Glomerular visceral epithelial cell (primary cell): ENCODE results near the gene PROM1.

Experiments used
- DNase-seq: peaks from one replicate; pipeline ENCODE4 v3.0.0-alpha.2; 2016; ENCODE audit errors: extremely low spot score

The PROM1 gene

DNA sequence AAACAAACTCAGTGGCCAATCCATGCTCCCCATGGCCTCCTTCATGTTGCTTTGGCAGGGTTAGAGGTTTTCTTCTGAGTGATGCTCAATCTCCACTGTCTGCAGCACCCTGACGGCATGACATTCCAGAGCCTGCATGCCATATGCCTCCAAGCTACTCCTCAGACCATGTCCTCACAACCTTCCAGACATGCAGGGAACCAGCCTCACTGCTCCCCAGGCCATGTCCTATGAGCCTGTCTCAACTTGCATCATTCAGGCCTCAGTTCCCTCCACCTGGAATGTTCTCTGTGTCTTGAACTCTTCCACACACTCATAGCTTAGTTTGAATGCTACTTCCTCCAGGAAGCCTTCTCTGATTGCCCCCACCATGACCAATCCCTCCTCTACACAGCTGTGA is 18.8 kb downstream of the PROM1 start:
- DNase-seq: no peak

DNA sequence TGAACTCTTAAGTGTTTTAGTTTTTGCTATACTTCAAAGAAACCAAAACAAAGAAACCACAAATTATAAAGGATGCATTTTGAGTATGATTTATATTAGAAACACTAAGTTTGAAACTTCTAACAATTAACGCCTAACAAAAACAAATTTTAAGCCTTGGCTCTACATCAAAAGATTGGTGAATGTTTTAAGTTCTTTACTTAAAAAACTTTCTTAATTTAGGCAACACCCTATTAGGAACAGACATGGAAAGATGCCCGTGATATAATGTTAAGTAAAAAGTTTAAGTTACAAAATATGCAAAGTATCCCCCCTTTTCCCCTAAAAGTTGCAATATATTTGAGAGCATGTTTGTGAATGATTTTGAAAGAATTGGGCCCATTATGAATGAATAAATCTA is 21.2 kb downstream of the PROM1 start:
- DNase-seq: no peak

DNA sequence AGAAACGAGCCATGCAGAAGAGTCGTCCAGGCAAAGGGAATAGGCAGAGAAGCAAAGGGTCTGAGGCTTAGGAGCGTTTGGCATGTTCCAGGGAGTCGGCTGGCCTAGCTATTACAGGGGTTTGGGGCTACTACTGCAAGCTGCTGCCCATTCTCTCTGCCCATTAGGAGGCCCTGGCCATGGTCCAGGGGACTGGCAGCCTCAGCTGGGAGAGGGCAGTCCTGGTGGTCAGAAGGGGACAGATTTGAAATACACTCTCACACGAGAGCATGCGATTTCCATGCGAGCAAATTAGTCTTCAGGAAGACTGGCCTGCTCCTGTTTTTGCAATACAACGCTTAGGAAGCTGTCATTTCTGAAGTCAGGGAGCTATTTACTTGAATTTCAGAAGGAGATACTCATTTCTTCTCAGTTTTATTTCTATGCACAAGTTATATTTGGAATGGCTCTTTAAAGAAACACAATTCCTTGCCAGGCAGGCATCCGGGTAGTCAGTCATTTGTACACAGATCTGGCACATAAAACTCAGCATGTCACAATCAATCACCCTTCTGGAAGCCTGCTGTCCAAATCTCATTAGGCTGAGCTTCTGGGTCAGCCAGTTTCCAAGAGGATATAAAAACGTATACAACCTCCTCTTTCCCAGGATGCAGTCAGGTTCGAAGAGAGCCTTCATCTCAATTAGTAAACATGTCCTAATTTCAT is 27.0 kb downstream of the PROM1 start:
- no peak for DNase-seq

DNA sequence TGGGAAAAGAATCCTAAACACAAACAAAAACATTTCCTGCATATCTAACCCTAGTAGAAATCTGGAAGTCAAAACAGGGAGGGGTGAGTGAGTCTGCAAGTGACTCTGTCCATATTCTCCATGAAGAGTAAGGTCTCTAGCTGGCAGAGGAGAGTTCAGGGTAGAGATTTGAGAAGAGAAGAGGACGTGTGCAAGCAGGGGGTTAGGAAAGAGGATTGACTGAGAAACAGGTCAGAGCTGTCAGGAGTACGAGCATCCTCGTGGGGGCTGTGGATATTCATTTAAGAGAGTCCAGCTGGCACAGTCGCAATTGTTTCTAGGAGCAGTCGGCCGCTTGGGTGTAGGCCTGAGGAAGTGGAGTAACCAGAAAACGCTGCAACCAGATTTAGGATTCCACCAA is 27.9 kb downstream of the PROM1 start:
- no peak for DNase-seq

DNA sequence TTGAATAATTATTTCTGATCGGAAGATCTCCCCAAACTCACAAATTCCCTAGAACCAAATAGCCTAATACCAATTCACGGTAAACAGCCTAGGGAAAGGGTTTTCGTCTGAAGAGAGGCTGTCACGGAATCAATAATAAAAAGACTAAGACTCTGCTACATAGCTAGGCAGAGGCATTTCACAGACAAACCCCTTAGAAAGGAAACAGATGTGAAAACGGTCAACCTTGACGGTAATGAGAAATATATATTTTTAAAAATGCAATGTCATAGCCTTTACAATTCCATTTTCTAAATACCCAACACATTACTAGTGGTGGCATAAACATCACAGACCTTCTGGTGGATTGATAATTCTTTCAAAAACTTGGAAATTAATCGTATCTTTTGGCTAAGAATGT is 28.4 kb downstream of the PROM1 start:
- no peak for DNase-seq

DNA sequence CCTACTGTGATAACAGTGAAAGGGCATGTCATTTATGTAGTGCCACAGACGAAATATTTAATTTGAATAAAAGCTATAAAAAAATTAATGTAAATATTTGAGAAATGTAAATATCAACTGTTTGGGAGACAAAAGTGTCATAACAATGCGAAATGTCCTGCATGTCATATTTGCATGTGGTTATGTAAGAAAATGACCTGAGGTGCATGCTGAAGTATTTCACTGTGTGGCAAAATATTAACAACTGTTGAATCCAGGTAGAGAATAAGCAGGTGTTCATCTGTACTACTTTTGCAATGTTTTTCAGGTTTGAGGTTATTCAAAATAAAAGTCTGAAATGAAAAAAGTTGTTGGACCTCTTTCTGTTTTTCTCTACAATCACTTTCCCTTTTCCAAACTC is 30.9 kb downstream of the PROM1 start:
- no peak for DNase-seq

DNA sequence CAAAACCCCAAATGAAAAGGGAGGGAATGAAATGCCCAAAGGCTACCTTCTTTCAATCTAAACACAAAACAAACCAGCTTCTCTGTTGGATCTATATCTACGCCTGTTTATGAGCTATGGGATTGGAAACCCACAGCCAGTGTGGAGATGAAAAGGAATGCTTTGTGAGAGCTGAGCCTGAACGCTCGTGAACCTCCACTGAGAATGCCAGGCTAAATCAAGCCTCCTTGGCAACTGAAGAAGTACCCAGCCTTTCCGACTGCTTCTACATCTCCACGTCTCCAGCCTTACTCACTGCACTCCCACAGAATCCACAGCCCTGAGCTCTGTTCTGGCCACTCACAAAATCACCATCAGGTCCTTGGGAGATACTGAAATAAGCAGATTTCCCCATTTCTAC is 31.8 kb downstream of the PROM1 start:
- DNase-seq: no peak

DNA sequence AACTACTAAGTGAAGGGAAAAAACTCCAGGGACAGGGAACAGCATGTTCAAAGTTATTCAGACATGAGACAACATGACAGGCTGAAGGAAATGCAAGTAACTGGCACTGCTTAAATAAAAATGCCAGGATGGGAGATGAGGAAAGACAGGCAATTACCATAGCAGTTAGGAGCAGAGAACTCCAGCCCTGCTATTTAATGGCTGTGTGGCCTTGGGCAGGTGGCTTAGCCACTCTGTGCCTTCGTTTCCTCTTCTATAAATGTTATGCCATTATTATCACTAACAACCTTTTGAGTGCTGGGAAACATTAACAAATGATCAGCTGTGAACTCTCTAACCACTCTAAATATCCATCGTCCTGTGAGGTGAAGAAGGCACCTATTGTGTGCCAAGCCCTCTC is 32.7 kb downstream of the PROM1 start:
- no peak for DNase-seq

DNA sequence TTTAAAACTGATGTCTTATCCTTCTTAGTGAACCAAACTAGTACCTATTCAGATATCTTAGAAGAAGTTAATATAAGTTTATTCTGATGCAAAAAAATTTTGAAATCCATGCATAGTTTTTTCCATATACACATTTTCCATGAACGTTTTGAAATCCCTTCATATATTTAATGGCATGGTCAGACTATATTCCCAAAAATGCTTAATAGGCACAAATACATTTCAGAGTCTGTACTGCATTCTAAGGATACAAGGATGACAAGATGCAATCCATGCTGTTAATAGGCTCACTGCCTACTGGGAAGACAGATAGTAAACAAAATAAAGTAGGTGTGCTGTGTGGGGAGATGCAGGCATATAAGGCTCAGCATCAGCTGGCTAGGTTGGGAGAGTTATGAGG is 33.2 kb downstream of the PROM1 start:
- DNase-seq: no peak

DNA sequence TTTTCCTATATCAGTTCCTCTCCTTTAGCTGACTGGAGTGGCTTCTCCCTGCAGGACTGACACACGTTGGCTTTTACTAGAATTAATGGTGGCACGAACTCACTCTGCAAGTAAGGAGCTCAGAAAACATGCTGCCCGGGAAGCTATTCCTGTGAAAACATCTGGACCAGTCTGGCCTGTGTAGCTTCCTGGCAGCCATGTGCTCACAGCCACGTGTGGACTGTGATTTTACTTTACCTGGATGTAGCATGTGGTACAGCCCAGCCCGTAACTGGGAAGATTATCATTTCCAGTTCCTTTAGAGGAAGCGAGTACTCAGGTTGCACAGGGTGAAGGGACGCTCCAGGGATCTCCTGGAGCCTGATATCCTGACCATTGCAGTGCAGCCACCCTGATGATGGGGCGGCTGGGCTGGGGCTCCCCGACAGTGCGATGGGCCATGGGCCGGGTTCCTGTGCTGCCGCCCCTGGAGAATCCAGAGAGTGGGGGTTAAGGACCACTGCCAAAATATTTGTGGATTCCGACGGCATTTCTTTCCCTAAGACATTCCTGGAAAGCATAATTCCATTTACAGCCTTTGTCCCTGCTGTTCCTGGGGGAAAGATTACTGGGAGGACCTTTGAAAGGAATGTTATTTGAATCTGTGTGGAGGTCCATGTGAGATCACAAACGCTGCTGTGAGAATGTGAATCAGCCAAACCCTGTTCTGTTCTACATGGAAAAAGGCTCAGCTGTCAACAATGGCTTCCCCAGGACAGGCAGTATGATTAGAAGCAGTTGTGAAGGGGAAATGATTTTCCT is 35.0 kb downstream of the PROM1 start:
- DNase-seq: no peak

DNA sequence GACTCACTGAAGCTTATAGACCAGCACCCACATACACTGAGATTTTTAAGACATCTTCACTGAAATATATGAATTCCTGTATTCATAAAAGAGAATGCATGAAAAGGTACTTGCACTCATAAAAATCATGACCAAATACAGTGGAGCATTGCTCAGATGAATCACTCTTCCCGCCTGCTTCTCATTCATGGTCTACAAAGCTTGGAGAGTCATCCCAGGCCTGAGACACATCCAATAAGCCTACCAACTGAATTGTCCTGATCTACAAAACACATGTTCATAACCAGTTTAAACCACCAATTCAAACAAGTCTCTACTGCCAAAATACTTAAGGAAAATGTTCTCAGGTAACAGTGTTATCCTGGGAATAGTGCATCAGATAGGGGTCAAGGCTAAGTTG is 38.1 kb downstream of the PROM1 start:
- no peak for DNase-seq

DNA sequence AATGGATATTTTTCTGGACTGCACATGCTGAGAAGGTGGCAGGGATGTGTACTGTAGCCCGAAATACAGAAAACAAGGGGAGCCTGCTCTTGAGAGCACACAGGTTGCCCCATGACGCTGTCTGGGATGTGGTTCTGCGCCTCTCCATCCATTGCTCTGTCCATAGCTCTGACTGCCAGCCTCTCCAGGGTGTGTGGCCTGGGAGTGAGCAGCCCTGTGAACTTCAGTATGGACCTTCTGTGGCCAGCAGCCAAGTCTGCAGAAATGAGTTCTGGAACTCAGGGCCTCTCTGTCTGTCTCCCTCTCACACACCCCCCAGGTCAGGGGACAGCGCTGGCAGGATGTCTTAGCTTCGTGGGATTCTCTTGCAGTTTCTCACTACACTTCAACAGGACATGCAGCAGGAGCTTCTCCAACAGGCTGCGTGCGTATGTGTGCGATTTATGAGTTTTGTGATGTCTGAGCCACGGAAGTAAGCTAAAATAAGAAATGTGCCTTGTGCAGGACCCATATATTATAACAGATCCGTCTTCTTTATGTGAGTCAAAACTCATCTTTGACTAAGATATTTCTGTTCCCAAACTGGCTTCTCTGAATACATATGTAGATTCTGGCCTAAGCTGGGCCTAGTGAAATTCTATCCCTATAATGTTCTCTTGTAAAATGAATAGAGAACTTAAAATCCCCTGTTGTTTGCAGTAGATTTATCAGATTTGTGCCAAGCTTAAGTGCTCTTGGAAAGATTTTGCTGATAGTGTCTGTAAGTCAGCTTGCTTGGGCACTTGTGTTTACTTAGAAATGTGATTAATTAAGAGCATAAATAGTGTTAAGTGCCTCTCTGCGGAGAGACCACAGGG is 40.0 kb downstream of the PROM1 start:
- DNase-seq: no peak

DNA sequence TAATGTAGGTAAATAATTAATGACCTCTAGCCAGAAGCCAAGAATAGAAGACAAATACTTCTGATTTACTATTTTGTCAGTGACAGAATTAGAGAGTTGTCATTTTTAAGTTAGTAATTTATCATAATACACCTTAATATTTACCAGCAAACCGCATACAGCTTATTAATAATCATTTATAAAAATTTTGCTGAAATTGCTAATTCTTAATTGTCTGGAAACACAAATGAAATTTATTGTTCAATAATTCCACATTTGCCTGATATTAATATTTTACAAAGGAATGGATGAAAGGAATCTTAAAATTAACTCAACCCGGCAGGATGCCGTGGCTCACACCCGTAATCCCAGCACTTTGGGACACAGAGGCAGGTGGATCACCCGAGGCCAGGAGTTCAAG is 44.7 kb downstream of the PROM1 start:
- no peak for DNase-seq

DNA sequence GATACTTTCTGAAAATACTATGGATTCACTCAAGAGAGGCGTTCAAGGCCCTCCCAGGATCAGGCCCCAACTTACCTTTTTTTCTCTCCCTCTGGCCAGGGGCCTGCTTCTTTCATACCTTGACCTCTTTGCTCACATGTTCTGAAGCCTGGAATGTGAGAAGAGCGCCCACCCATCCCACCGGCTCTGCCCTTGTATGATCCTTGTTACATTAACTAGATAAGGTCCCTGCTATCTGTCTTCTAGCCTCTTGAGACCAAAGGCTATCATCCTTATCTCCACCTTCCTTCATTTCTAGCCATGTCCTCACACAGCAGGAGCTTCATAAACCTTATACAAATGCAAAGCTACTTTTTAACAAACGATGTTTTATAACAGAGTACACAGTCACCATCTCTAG is 45.9 kb downstream of the PROM1 start:
- DNase-seq: no peak

DNA sequence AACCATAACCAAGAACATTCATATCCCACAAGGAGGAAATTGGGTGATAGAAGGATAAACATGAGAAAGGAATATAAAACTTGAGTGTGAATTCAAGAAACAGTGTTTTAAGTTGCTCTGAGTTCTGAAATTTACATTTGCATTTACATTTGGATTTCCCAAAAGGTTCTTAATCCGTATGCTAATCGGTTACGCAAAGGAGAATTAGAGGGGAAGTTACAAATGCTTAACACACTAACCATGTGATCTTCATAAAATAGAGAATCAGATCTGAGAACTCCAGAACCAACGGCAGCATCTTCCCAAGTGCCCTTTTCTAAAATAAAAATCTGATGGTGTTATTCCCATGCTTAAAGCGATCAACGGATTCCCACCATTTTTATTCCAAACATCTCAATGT is 48.0 kb downstream of the PROM1 start:
- DNase-seq: no peak

DNA sequence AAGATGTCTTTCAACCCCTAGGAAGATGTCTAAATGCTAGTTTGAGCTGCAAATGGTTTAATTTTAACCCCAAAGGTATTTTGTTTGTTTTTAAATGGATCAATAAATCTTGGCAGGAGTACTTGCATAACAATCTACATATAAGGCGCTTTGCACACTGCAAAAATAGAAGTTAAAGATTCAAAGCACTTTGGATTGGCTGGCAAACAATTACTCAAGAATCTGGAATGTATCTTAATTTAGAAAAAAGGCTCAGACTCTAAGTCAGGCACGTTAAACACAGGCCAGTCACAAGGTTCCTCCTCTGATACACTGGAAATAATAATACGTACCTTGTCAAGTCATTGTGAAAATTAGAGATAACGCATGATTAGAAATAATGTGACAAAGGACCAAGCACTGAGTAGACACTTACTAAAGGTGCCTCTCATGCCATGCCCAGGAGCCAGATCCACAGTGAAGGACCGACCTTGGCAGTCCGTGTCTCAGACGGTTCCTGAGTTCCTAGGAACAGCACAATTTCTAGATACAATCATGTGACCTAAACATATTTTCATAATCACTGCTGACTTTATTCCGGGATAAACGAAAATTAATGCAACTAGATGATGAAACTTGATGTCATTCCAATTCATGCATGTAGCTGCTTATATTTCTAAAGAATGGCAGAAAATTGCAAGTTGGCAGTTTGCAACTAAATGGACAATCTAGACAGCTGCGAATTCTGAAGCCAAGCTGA is 49.6 kb downstream of the PROM1 start:
- no peak for DNase-seq

DNA sequence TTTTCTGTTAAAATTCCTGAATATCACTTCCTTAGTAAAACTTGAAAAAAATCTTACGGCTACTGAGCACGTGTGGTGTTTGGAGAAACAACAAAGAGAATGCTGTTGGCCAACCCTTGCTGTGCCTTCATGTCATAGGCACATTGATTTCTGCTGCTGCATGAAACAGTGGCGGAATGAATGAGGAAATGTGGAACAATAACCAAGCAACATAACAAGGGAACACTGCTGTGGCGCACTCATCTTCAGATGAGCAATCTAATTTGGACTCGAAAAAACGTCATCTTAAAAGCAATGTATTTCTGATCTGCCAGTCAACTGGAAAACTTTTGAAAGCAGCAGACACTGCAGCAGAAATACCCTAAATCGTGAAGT is 51.4 kb downstream of the PROM1 start:
- DNase-seq: no peak

DNA sequence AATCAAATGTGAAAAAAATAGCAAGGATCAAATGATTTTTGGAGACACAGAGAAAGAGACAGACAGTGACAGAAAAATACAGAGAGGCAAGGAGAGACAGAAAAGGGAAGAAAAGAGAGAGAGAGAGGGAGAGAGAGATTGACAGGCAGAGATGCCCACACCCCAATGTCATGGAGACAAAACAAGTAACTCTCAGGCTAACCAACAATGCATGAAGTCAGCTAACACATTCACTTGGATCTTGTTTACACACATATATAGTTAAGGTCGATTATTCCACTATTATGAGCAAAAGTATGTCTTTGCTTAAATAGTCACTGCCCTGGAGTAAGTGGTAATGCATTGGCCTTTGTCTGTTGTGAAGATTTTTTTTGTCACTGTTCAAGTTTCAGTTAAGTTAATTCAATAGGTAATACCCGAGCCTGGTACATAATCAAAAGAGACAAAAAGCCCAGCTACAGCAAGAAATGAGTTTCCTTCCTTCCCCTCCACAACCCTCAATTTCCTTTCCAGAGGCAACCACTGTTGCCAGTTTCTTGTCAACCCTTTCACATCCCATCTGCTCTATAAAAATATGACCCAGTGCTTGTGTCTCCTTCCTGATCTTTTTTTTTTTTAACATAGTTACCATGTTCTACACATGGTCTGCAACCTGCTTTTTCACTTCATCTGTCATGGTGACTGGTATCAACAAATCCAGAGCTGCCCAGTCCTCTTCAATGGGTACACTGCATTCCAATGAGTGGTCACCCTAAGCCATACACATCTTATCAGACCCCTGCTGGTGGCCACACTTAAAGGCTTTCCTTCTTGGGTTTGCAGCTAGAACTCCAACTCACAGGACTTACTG is 52.1 kb downstream of the PROM1 start:
- no peak for DNase-seq

DNA sequence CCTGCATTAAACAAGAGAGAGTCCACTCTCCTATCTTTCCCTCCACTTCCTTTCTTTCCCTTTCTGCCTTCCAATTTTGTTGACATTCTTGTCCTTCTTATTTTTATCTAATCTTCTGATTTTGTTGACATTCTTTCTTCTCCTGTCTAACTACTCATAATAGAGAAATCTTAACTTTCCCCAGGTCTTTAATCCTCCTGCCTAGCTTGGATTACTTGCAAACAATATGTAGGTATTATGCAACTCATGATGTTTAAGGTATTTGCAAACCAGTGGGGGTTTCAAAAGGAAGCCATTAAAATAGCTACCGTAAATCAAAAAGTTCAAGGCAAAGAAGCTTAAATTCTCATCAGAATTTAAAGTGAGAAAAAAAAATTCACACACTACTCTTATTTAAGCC is 53.9 kb downstream of the PROM1 start:
- no peak for DNase-seq

DNA sequence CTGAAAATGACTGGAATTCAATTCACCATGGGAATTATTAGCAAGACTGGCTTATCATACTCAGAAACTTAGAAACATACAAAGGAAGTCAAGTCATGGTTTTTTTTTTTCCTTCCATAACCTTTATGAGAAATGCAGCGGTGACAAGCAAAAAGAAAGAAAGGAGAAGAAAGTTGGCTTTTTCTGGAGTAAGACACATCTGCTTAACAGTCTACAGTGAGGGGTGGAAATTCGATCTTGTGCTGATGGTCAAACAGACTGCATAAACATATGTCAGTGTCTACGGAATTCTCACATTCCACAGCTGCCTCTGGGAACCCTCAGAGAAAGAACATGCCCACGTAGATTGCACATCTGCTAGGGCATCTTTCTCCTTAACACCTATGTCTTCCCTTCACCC is 54.6 kb downstream of the PROM1 start:
- peak; percentile 21 for DNase-seq

DNA sequence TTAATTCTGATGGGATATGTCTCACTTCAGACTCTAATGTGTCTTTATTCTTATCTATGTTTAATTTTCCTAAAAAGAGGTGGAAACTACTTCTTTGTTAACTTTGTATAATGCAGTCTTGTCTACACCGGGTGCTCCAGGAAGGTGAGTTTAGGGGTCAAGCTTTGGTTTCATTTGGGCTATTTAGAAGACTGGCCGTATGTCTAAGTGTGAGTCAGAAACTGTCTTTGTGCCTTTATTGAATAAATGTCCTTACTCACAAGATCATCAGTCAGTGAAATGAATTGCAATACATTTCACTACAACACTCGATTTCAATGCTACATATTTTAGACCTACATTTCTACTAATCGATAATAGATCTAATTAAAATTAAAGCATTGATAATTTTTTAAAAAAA is 56.2 kb downstream of the PROM1 start:
- no peak for DNase-seq
